GM12892 (cell line): ENCODE measurements around the gene ZNRF3. TPM values are rescaled to one million over a fixed set of nuclear protein-coding genes. Genes with fewer than 3 reads are reported as not detected.
"Not testable (repeated sequence)": the region's sequence is repeated elsewhere in the genome, so short reads cannot be mapped to it uniquely, and the experiment has no call there.

Source experiments
- DNase-seq: peaks from one replicate; pipeline ENCODE4 v3.0.0; 2011; ENCODE audit not compliant: insufficient read length
- FAIRE-seq: peaks from 2 replicates; lab custom pipeline; 2011; peaks lifted over from hg19 to GRCh38; lab: Jason Lieb, UNC
- POLR2A ChIP-seq: IDR thresholded peaks from 2 replicates; pipeline ENCODE4 v1.6.1; 2011; ENCODE audit warnings: low read depth, low read length, control low read depth
- POLR2AphosphoS5 ChIP-seq: IDR thresholded peaks from 2 replicates; pipeline ENCODE4 v1.6.1; 2011; ENCODE audit warnings: low read depth, low read length, control low read depth
- TAF1 ChIP-seq: IDR thresholded peaks from 2 replicates; pipeline ENCODE4 v1.6.1; 2011; ENCODE audit warnings: low read depth, mild to moderate bottlenecking, control low read depth, low read length, borderline replicate concordance
- polyA plus RNA-seq: library from polyadenylated mRNA; unstranded; fragments of >200 nt; gene quantifications from one replicate; pipeline ENCODE4 v1.2.1, GENCODE V29; 2012; ENCODE audit warnings: missing spikeins, inconsistent platforms; ENCODE audit not compliant: missing spikeins

ZNRF3 gene
- polyA plus RNA-seq: not detected

DNA sequence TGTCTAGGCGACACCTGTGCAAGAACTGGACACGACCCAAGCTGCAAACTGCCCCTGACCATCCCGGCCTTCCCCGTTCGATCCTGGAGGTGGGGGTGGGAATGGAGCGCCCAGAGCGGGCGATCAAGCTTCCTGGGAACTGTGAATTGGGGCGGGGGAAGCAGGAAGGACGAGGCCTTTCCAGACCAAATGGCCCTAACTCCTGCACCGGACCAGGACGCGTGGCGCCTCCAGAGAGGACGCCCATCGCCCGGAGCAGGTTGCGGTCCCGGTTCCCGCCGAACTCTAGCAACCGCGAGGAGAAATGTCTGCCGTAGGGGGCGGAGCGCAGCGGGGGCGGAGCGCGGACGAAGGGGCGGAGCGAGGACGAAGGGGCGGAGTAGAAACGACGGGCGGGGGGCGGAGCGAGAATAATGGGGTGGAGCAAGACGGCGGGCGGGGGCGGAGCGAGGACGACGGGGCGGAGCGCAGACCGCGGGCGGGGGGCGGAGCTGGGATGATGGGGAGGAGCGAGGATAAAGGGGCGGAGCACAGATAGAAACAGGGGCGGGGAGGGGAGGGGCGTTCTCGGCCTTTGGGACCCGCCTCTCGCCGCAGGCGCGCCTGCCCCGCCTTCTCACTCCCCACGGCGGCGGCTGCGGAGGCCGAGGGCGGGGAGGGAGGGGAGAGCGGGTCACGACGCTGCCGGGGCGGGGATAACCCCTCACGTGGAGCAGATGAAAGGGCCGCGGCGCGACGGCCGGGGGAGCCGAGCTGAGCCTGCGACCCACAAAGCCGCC, at the start of gene ZNRF3:
Gene ZNRF3 (plus strand): TSS at position 695 of the 779 bp plus-strand sequence. CDS start 195 bp downstream, outside the sequence.
- DNase-seq: peak; percentile 72
- FAIRE-seq: no peak
- no peak for TF ChIP-seq TAF1
- no peak for TF ChIP-seq POLR2A
- no peak for TF ChIP-seq POLR2AphosphoS5

GRCh38 chr22:28835630-28836189, 47.7 kb upstream of the ZNRF3 start:
- TF ChIP-seq TAF1: no peak
- TF ChIP-seq POLR2A: no peak
- TF ChIP-seq POLR2AphosphoS5: no peak
- no peak for FAIRE-seq
- no peak for DNase-seq

GRCh38 chr22:28837640-28838039, 45.7 kb upstream of the ZNRF3 start:
- TF ChIP-seq POLR2AphosphoS5 (no peak), TAF1 (no peak), POLR2A (no peak)
- FAIRE-seq (no peak), DNase-seq (no peak)

- TF ChIP-seq TAF1 (no peak), POLR2AphosphoS5 (no peak), POLR2A (no peak)
- DNase-seq (no peak), FAIRE-seq (no peak)
These were observed 44.4 kb upstream of the ZNRF3 start for GRCh38 chr22:28838971-28839370.

DNA sequence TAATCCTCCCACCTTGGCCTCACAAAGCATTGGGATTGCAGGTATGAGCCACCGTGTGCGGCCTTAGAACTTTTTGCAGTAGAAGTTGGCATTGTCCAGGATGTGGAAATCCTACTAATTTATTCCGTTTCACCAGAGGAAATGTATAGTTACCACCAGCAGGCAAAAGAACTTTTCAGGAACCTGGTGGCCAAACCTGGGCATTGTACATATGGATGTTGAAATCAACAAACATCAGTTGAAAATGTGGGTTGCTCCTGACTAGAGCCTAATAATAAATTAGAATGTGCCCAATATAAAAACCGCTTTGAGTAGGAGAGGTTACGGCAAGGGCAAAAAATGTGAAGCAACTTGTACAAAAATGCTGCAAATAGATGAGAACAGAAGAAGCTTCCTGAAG, 42.3 kb upstream of the ZNRF3 start:
- TF ChIP-seq TAF1 (no peak), POLR2AphosphoS5 (no peak), POLR2A (no peak)
- FAIRE-seq (no peak), DNase-seq (no peak)

DNA sequence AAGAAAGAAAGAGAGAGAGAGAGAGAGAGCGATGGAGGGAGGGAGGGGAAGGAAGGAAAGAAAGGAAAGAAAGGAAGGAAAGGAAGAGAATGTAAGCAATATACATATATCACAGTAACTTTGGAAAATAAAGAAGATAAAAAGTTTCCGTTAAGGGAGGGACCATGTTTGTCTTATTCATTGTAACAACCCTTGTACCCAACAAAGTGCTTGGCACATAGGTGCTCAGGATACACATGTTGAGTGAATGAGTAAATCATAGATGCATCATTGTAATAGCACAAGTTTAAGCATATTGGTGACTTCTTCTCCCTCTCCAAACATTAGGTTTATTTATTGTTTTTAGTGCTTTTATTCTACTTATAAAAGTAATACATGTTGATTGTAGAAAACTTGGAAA, 39.7 kb upstream of the ZNRF3 start:
- DNase-seq (no peak), FAIRE-seq (no peak)
- TF ChIP-seq POLR2AphosphoS5 (no peak), TAF1 (no peak), POLR2A (no peak)

- DNase-seq, FAIRE-seq: not testable (repeated sequence)
These were observed 39.1 kb upstream of the ZNRF3 start for GRCh38 chr22:28844277-28844676.

DNA sequence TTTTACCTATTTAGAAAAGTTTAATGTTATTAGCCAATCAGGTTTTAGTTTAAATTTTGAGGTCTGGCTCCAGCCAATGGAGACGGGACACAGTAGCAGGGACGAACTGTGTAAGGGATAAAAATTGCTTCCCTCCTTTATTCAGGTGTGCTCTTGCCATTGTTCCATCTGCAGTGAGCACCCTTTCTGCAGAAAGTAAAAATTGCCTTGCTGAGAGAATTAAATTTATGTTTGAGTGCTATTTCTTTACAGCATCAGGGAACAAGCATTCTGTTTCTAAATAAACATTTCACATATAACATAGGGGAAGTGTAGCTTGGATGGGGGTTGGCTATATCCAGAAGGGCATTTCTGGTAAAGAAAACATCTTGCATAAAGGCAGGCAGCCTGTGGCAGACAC, 36.4 kb upstream of the ZNRF3 start:
- TF ChIP-seq POLR2AphosphoS5 (no peak), POLR2A (no peak), TAF1 (no peak)
- DNase-seq (no peak), FAIRE-seq (no peak)

- DNase-seq (peak; percentile 26), FAIRE-seq (peak; percentile 86)
- TF ChIP-seq POLR2A (no peak), POLR2AphosphoS5 (no peak), TAF1 (no peak)
These were observed 27.8 kb upstream of the ZNRF3 start for GRCh38 chr22:28855355-28856094.

GRCh38 chr22:28856095-28856455, 27.3 kb upstream of the ZNRF3 start:
- no peak for TF ChIP-seq TAF1
- TF ChIP-seq POLR2AphosphoS5: no peak
- no peak for TF ChIP-seq POLR2A
- no peak for DNase-seq
- FAIRE-seq: no peak

GRCh38 chr22:28857288-28857687, 26.1 kb upstream of the ZNRF3 start:
- TF ChIP-seq TAF1 (no peak), POLR2A (no peak), POLR2AphosphoS5 (no peak)
- DNase-seq (no peak), FAIRE-seq (no peak)
